Stimulated activated memory B cell treated with anti-CD40 and anti-IgM and Interleukin-4, amounts not matched to agents 10 μg/mL and 1 μg/mL and 100 μg/mL, for 72 hours (primary cell): ENCODE measurements around the gene FREM1.
"Not testable (repeated sequence)": the region's sequence is repeated elsewhere in the genome, so short reads cannot be mapped to it uniquely, and the experiment has no call there.

Experiments
- ATAC-seq: fragments of 150-1000 bp; cut with Tn5 transposase; 2 replicates; pipeline ENCODE4 v1.10.0; 2021
- H3K27ac Mint-ChIP-seq: one replicate; pipeline ENCODE4 v1.8.0; 2022; ENCODE audit warnings: mild to moderate bottlenecking, mixed read lengths
- H3K27me3 Mint-ChIP-seq: one replicate; pipeline ENCODE4 v1.8.0; 2022; ENCODE audit warnings: mixed read lengths
- H3K36me3 Mint-ChIP-seq: one replicate; pipeline ENCODE4 v1.8.0; 2022; ENCODE audit warnings: mixed read lengths
- H3K4me1 Mint-ChIP-seq: one replicate; pipeline ENCODE4 v1.8.0; 2022; ENCODE audit warnings: mixed read lengths
- H3K4me3 Mint-ChIP-seq: one replicate; pipeline ENCODE4 v1.8.0; 2022; ENCODE audit warnings: mild to moderate bottlenecking, moderate library complexity, mixed read lengths
- H3K9me3 Mint-ChIP-seq: one replicate; pipeline ENCODE4 v1.8.0; 2022; ENCODE audit warnings: mixed read lengths

The FREM1 gene

DNA sequence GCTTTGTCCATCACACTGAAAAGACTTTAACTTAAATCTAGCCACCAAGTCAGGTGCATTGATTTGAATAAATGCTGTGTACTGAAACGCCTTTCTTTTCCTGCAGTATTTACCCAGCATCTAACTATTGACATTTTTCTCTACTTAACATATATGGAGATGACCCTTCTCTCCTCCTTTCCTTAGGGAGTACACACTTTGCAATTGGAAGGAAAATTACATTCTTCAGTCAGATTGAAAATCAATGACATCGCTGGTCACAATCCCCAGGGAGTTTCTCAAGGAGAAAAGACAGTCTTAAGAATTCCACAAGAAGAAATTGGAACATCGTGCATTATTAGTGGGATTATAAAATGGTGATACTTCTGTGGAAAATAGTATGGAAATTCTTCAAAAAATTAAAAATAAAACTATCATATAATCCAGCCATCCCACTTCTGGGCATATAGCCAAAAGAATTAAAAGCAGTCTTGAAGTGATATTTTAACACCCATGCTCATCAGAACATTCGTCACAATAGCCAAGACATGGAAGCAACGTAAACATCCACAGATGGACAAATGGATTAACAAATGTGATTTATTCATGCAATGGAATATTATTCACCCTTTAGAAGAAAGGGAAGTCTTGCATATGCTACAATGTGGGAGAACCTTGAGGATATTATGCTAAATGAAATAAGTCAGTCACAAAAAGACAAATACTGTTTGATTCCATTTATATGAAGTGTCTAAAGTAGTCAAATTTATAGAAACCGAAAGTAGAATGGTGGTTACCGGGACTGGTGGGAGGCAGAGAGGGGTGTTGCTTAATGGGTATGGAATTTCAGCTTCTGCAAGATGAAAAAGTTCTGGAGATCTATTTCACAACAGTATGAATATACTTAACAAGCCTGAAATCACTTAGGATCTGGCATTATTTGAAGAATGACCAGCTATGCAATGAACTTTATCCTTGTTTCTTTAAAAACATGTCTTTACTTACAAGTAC, 14.3 kb upstream of the FREM1 start:
- Mint-ChIP-seq H3K36me3 (no peaks in the 10 kb centered on the region), H3K9me3 (no peaks in the 10 kb centered on the region), H3K27ac (no peak overlapping the region), H3K4me3 (no peak overlapping the region), H3K4me1 (no peaks in the 10 kb centered on the region), H3K27me3 (no peaks in the 10 kb centered on the region)
- no peak for ATAC-seq

DNA sequence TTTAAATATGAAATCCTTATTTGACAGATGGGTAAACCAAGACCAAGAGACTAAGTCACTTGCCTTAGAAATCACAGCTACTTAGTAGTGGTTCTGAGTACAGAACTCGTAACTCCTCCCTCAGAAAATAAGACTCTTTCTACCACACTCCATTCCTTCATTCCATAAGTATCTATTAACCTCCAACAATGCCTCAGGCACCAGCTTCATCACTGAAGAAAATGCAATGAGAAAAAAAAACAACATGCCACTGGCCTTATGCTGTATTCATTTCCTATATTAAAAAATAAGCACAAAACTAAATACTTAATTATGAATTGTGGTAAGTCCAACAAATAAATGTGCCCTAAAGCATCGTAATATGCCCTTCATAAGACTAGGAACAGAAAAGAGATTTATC, 13.5 kb upstream of the FREM1 start:
- no peaks in the 10 kb centered on the region for H3K27me3 Mint-ChIP-seq
- H3K27ac Mint-ChIP-seq, result no peak overlapping the region
- no peaks in the 10 kb centered on the region for H3K36me3 Mint-ChIP-seq
- no peaks in the 10 kb centered on the region for H3K9me3 Mint-ChIP-seq
- H3K4me3 Mint-ChIP-seq, result no peak overlapping the region
- no peaks in the 10 kb centered on the region for H3K4me1 Mint-ChIP-seq
- no peak for ATAC-seq

DNA sequence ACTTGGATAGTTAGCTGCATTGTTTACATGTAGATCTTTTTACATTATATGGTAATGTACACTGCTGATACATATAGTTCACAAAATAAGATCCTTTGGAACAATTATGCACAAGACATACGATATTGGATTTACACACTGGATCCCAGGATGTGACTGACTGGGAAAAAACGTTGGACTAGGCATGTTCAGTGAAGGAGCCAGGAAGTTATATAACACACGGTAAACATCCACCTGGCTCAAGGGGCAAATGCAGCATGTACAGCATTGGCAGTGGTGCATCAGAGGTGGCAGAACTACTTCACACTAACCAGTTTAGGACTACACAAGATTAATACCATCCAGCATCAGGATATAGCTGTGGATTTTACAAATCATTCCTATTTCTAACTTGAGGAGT, 10.6 kb upstream of the FREM1 start:
- ATAC-seq, H3K4me1 Mint-ChIP-seq, H3K9me3 Mint-ChIP-seq: not testable (repeated sequence)

DNA sequence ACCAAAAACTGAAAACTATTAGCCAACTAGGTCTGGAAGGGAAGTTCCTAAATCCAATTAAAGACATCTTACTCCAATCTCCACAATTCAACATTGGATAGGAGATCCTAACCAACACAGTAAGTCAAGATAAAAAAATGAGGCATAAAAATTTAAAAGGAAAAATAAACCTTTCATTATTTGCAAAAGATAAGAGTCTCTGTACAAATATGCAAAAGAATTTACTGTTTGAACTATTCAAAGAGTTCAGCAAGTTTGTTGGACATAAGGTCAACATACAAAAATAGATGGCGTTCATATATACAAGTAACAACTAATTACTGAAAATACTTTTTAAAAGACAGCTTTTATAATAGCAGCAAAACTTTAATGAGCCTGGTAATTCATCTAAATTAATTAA, 3.1 kb upstream of the FREM1 start:
- Mint-ChIP-seq H3K36me3 (no peaks in the 10 kb centered on the region), H3K27me3 (no peaks in the 10 kb centered on the region), H3K9me3 (no peaks in the 10 kb centered on the region)

More for the DNA sequence above, 10.6 kb upstream of the FREM1 start:
- not testable (repeated sequence) for H3K27ac Mint-ChIP-seq, H3K4me3 Mint-ChIP-seq, H3K27me3 Mint-ChIP-seq, H3K36me3 Mint-ChIP-seq

DNA sequence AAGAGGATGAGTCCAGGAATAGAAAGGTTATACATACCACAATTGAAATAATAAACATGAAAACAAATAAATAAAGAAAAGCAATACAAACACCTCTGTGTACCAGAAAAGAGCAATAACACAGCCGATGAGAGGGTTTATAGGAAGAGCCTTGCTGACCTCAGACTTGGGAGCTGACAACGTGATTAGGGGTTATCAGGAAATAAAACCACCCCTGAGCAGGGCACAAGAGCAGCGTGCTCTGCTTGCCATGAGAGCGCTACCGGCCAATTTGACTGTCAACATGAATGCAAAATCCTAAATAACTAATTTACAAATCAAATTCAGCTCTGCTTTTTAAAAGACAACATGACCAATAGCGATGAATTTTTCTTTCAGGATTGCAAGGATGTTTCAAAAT, 2.6 kb upstream of the FREM1 start:
- H3K27ac Mint-ChIP-seq, result no peak overlapping the region
- H3K27me3 Mint-ChIP-seq, result no peaks in the 10 kb centered on the region
- H3K4me1 Mint-ChIP-seq, result no peaks in the 10 kb centered on the region
- no peaks in the 10 kb centered on the region for H3K36me3 Mint-ChIP-seq
- H3K9me3 Mint-ChIP-seq, result no peaks in the 10 kb centered on the region
- ATAC-seq, result no peak
- no peak overlapping the region for H3K4me3 Mint-ChIP-seq

More for the DNA sequence above, 3.1 kb upstream of the FREM1 start:
- no peaks in the 10 kb centered on the region for H3K4me1 Mint-ChIP-seq
- H3K27ac Mint-ChIP-seq, result no peak overlapping the region
- no peak overlapping the region for H3K4me3 Mint-ChIP-seq
- no peak for ATAC-seq

DNA sequence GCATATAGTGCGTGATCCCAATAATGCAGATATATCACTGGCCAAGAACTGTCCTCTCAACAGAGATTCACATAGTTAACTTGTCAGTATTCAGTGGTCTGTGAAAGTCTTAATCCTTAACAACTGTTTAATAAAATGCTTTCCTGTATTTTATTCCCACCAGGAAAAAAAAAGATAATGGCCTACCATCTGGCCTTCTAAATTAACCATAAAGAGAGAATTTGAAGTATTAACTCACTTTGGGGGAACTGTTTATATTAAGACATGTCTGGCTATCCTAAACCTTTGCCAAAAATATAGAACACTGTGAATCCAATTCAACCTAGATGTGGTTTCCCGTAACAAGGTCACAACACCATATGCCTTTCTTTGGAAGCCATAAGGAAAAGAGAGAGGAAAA, 818 bp upstream of the FREM1 start:
- ATAC-seq, result no peak
- no peaks in the 10 kb centered on the region for H3K4me1 Mint-ChIP-seq
- H3K27ac Mint-ChIP-seq, result no peak overlapping the region
- H3K27me3 Mint-ChIP-seq, result no peaks in the 10 kb centered on the region
- no peaks in the 10 kb centered on the region for H3K36me3 Mint-ChIP-seq
- no peaks in the 10 kb centered on the region for H3K9me3 Mint-ChIP-seq
- no peak overlapping the region for H3K4me3 Mint-ChIP-seq

DNA sequence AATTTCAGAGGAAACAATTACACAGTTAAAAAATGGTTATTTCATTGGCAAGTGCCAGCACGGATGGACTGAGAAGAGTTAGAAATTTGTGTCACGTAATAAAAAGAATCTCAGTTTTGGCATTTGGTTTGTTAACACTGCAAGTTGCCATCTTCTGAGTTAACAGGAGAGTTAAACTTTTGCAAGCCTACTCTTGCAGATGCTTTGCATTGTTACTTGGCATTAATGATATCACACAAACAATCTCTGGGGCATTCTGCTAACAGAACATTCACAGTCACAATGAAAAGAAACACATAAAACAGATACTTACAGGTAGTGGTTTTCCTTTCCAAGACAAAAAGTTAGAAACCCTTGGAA, 647 bp downstream of the FREM1 start:
- no peak for ATAC-seq
- H3K9me3 Mint-ChIP-seq, result no peaks in the 10 kb centered on the region

DNA sequence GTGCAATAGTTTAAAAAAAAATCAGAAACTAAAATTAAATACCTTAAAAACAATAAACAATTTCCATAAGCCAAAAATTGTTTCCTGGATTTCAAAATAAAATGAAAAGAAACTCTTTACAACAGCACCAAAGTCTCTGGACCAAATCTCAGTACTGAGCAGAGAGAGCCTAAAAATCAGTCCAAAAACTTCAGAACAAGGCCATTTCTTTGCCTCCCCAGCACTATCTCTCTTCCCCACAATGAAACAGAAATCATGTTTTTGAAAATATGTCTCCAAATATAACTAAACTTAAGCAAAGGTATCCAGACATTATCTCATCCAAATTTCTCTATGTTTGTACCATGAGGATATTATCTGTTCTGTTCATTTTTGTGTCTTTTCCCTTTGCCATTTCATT, 1.0 kb downstream of the FREM1 start:
- Mint-ChIP-seq H3K9me3 (no peaks in the 10 kb centered on the region), H3K4me3 (no peak overlapping the region), H3K4me1 (no peaks in the 10 kb centered on the region), H3K36me3 (no peaks in the 10 kb centered on the region), H3K27ac (no peak overlapping the region), H3K27me3 (no peaks in the 10 kb centered on the region)
- ATAC-seq, result no peak

More for the DNA sequence above, 647 bp downstream of the FREM1 start:
- no peak overlapping the region for H3K4me3 Mint-ChIP-seq
- no peaks in the 10 kb centered on the region for H3K4me1 Mint-ChIP-seq
- H3K27me3 Mint-ChIP-seq, result no peaks in the 10 kb centered on the region
- H3K36me3 Mint-ChIP-seq, result no peaks in the 10 kb centered on the region
- no peak overlapping the region for H3K27ac Mint-ChIP-seq

DNA sequence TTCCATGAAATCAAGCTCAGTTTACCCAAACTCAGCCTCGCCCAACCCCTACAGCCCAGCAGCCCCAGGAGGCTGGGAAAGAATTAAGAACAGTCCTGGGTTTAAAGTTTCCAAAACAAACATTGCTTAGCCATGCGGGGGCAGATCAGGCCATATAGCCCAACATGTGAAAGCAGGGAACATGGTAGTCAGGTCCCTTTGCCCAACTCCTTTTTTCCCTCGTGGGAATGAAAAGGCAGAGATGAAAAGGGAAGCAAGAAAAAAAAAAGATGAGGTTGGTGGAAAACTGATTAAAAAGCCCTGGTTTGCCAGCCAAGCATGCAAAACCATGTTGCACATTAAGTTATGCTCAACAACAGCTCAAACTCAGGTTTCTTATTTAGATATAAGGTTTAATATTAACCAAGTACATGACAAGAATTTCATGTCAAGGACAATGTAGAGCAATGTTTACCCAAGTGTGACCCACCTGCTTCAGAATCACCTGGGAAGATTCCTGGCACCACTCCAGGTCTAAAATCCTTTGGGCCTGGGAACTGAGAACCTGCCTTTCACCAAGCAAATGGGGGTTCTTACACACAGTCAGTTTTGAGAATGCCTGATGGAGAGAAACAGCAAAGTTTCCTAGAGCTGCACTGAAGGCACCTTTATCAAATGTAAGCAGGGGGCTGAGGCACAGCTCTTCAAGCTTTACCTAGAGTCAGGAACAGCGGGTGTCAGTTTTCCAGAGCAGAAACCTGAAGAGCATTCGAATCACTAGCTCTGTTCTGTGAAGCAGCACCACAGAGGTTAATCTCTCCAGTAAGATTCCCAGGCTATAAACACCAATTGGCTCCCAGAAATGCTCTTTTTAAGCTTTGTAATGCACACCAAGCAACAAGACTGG, 1.7 kb downstream of the FREM1 start:
- Mint-ChIP-seq H3K36me3 (no peaks in the 10 kb centered on the region), H3K4me1 (no peaks in the 10 kb centered on the region)
- ATAC-seq, result no peak

DNA sequence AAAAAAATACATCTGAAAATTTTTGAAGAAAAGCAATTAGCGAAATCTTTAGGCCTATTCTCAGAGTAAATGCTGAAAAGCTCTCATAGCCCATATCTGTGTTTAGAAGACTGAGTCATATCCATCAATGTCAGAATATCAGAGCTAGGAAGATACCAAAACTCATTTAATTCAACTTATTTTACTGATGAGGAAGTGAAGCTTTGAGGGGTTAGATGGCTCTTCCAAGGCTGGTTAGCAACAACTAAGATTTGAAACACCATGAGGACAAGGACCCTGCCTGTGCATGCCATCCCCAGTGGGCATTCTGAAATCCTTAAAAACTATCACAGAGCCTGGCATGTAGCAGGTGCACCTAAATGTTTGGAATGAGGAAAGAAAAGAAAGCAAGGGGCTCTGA, 2.5 kb downstream of the FREM1 start:
- Mint-ChIP-seq H3K4me1 (no peaks in the 10 kb centered on the region), H3K36me3 (no peaks in the 10 kb centered on the region), H3K9me3 (no peaks in the 10 kb centered on the region), H3K27ac (no peak overlapping the region), H3K4me3 (no peak overlapping the region), H3K27me3 (no peaks in the 10 kb centered on the region)
- no peak for ATAC-seq

More for the DNA sequence above, 1.7 kb downstream of the FREM1 start:
- no peaks in the 10 kb centered on the region for H3K9me3 Mint-ChIP-seq
- no peak overlapping the region for H3K4me3 Mint-ChIP-seq
- H3K27me3 Mint-ChIP-seq, result no peaks in the 10 kb centered on the region
- H3K27ac Mint-ChIP-seq, result no peak overlapping the region

DNA sequence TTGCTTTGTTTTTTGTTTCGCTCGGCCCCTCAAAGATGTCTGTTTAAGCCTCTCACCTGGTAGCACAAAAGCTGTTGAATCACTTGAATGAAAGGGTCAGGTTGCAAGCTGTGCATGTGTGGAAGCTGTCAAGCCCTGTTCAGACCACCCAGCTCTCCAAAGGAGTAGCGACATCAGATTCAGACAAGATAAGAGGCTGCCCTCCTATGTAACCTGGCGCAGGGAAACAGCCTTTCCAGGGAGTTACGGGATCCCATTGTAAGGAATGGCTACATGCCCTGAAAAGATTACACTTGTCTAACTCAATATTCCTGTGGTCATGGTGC, 2.9 kb downstream of the FREM1 start:
- H3K4me1 Mint-ChIP-seq, result no peaks in the 10 kb centered on the region
- H3K36me3 Mint-ChIP-seq, result no peaks in the 10 kb centered on the region
- H3K27ac Mint-ChIP-seq, result no peak overlapping the region
- no peaks in the 10 kb centered on the region for H3K27me3 Mint-ChIP-seq
- no peak overlapping the region for H3K4me3 Mint-ChIP-seq
- H3K9me3 Mint-ChIP-seq, result no peaks in the 10 kb centered on the region
- ATAC-seq, result no peak

DNA sequence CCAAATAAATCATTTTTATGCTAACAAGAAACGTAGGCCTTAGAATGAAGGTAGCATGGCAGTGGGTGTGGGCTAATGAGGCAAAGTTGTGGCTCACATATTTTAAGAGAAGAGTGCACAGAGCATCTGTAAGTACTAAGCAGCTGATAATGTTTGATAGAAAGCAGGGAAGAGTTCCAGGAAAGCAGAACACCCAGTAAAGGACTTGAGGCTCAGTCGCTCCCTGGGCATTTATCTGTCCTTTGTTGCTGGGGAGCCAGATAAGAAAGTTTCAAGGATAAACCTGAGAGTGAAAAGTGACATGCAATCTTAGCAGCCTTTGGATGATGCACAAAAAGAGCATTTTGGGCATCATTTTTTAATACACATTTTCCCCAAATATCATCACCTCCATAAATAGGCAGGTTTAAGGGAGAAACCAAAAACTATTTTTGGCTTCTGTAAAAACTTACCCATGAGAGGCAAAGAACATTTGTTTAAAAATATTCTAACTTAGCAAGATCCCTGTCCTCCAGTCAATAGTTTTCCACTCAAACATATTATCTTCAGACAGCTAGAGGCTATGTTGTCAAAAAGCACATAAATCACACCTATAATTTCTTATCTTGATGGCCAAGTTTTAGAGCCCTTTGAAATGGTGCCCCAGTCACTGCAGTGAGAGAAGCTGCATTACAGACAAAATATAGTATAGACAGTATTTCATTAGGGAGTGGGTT, 3.4 kb downstream of the FREM1 start:
- H3K4me3 Mint-ChIP-seq, result no peak overlapping the region
- H3K36me3 Mint-ChIP-seq, result no peaks in the 10 kb centered on the region
- H3K27ac Mint-ChIP-seq, result no peak overlapping the region

DNA sequence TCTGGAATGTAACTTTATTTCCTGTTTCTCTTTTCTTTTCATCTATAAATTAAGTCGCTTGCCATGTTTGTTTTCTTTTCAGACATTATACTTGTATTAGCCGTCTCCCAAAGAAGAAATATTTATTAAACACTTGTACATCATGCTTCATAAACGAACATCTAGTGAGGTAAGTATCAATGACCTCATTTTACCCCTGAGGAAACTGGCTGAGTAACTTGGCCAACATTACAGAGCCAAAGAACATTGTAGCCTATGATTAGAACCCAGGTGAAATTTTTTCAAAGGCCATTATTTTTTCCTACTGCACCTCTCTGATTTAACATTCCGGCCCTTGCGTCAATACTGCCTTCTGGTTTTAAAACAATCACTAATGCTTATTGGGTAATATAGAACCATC, 4.2 kb downstream of the FREM1 start:
- no peaks in the 10 kb centered on the region for H3K27me3 Mint-ChIP-seq
- no peak overlapping the region for H3K4me3 Mint-ChIP-seq
- no peak overlapping the region for H3K27ac Mint-ChIP-seq
- ATAC-seq, result no peak
- no peaks in the 10 kb centered on the region for H3K4me1 Mint-ChIP-seq
- H3K36me3 Mint-ChIP-seq, result no peaks in the 10 kb centered on the region
- no peaks in the 10 kb centered on the region for H3K9me3 Mint-ChIP-seq

More for the DNA sequence above, 3.4 kb downstream of the FREM1 start:
- Mint-ChIP-seq H3K4me1 (no peaks in the 10 kb centered on the region), H3K9me3 (no peaks in the 10 kb centered on the region), H3K27me3 (no peaks in the 10 kb centered on the region)
- no peak for ATAC-seq

DNA sequence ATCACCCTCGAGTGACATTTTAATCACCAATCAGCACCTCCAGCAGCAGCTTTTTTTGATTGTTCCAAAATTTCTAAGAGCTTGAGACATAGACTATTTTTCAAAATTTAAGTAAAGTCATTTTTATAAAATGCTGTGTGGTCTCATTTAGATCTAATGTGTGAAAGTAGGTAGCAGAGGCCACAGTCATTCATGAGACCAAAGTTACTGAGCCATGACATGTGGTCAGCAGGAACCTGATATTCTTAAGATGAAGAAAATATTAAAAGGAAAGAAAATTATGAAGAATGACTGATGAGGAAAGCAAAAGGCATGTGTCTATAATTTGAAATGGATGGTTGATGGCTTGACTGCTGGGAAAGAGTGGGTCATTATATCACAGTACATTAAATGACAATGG, 7.2 kb downstream of the FREM1 start:
- no peak for ATAC-seq
- Mint-ChIP-seq H3K4me3 (no peak overlapping the region), H3K9me3 (no peaks in the 10 kb centered on the region), H3K36me3 (no peaks in the 10 kb centered on the region), H3K27me3 (no peaks in the 10 kb centered on the region), H3K27ac (no peak overlapping the region), H3K4me1 (no peaks in the 10 kb centered on the region)

DNA sequence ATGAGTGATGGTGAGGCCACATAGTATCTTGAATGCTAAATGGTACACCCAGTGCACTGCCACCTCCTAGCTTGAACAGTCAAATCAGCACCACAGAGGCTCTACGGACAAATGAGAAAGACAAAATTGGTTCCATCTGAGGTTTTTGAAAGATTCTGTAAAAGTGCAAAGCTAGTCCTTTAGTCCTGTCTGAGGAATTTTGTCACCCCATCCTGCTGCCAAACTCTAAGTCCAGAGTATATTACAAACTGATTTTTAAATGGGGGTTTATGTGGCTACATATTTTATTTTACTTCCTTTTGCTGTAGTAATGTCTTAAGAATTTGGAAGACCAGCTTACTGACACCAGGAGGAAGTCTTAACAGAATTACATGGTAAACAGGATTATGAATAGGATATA, 7.7 kb downstream of the FREM1 start:
- Mint-ChIP-seq H3K36me3 (no peaks in the 10 kb centered on the region), H3K9me3 (no peaks in the 10 kb centered on the region), H3K27ac (no peak overlapping the region), H3K27me3 (no peaks in the 10 kb centered on the region), H3K4me3 (no peak overlapping the region), H3K4me1 (no peaks in the 10 kb centered on the region)
- no peak for ATAC-seq
